GM12892 (cell line): ENCODE data around the gene SHISA5.

Experiments used
- POLR2A ChIP-seq: IDR thresholded peaks from 2 replicates; pipeline ENCODE4 v1.6.1; 2011; ENCODE audit warnings: low read depth, low read length, control low read depth
- TAF1 ChIP-seq: IDR thresholded peaks from 2 replicates; pipeline ENCODE4 v1.6.1; 2011; ENCODE audit warnings: low read depth, mild to moderate bottlenecking, control low read depth, low read length, borderline replicate concordance

DNA sequence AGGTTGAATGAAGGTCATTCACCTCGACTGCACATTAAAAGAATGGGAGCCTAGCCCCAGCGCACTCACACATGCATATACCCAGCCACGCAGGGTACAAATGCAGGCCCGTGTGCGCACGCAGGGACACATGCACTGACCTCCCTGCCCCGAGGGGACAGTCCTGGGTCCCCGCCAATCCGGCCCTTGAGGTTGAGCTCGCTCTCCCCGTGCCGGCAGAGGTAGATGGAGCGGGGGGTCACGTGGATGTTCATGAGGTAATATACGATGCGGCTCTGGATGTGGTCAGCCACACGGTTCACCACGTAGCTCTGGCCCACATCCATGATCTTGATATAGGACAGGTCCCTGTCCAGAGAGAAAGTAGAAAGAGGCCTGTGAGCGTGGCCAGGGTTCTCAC lies 32.1 kb upstream of the SHISA5 start:
- no peak for TF ChIP-seq POLR2A
- TF ChIP-seq TAF1: no peak
